Trophoblast cell (in vitro differentiated cells and primary cell): ENCODE data around the gene UBR3.

ENCODE experiments used
- DNase-seq, 2 donors: peaks; one replicate each; pipeline ENCODE4 v3.0.0-alpha.2; 2016
- H2AFZ ChIP-seq: 2 replicates; pipeline ENCODE4 v1.6.1; 2013; ENCODE audit warnings: low read length, moderate library complexity, mild to moderate bottlenecking; ENCODE audit not compliant: insufficient read depth, poor library complexity
- H2AK5ac ChIP-seq: 2 replicates; pipeline ENCODE4 v1.6.1; 2013; ENCODE audit warnings: mild to moderate bottlenecking, low read length
- H2BK120ac ChIP-seq: 2 replicates; pipeline ENCODE4 v1.6.1; 2013; ENCODE audit warnings: low read length, mild to moderate bottlenecking, moderate library complexity; ENCODE audit not compliant: insufficient read depth, poor library complexity
- H2BK12ac ChIP-seq: 2 replicates; pipeline ENCODE4 v1.6.1; 2013; ENCODE audit warnings: mild to moderate bottlenecking, low read length, moderate library complexity
- H2BK5ac ChIP-seq: 2 replicates; pipeline ENCODE4 v1.6.1; 2013; ENCODE audit warnings: low read length, low read depth, moderate library complexity, mild to moderate bottlenecking; ENCODE audit not compliant: poor library complexity
- H3K14ac ChIP-seq: 2 replicates; pipeline ENCODE4 v1.6.1; 2013; ENCODE audit warnings: mild to moderate bottlenecking, low read length
- H3K18ac ChIP-seq: 2 replicates; pipeline ENCODE4 v1.6.1; 2013; ENCODE audit warnings: mild to moderate bottlenecking, low read length
- H3K23ac ChIP-seq: 2 replicates; pipeline ENCODE4 v1.6.1; 2013; ENCODE audit warnings: low read length
- H3K27ac ChIP-seq: 2 replicates; pipeline ENCODE4 v1.5.1; 2013; ENCODE audit warnings: low read depth, mild to moderate bottlenecking, inconsistent platforms, low read length, moderate library complexity
- H3K27me3 ChIP-seq: 2 replicates; pipeline ENCODE4 v1.6.1; 2013; ENCODE audit warnings: inconsistent platforms, mild to moderate bottlenecking, low read length, moderate library complexity; ENCODE audit not compliant: insufficient read depth
- H3K36me3 ChIP-seq, 2 experiments: 1 replicate in 1 of 2; 2 replicates in 1 of 2; pipeline ENCODE4 v1.6.1; 2013; ENCODE audit warnings: low read length in 2 of 2, mild to moderate bottlenecking in 2 of 2, moderate library complexity in 1 of 2; ENCODE audit not compliant: insufficient read depth in 2 of 2, control insufficient read depth in 1 of 2
- H3K4ac ChIP-seq: 2 replicates; pipeline ENCODE4 v1.6.1; 2013; ENCODE audit warnings: low read depth, mild to moderate bottlenecking, low read length, moderate library complexity
- H3K4me1 ChIP-seq, 2 experiments: 1 replicate in 1 of 2; 2 replicates in 1 of 2; pipeline ENCODE4 v1.6.1; 2013; ENCODE audit warnings: low read length in 2 of 2, mild to moderate bottlenecking in 2 of 2, moderate library complexity in 1 of 2; ENCODE audit not compliant: insufficient read depth in 2 of 2, control insufficient read depth in 1 of 2
- H3K4me2 ChIP-seq: 2 replicates; pipeline ENCODE4 v1.6.1; 2013; ENCODE audit warnings: inconsistent platforms, mild to moderate bottlenecking, low read length, moderate library complexity
- H3K4me3 ChIP-seq: 2 replicates; pipeline ENCODE4 v1.5.1; 2013; ENCODE audit warnings: mild to moderate bottlenecking, low read depth, low read length, inconsistent platforms
- H3K79me1 ChIP-seq: one replicate; pipeline ENCODE4 v1.6.1; 2013; ENCODE audit warnings: low read length
- H3K79me2 ChIP-seq: 2 replicates; pipeline ENCODE4 v1.6.1; 2013; ENCODE audit warnings: low read length, mild to moderate bottlenecking; ENCODE audit not compliant: control insufficient read depth, insufficient read depth, poor library complexity
- H3K9ac ChIP-seq: 2 replicates; pipeline ENCODE4 v1.6.1; 2013; ENCODE audit warnings: mild to moderate bottlenecking, low read length
- H3K9me3 ChIP-seq: 2 replicates; pipeline ENCODE4 v1.6.1; 2013; ENCODE audit warnings: low read depth, mild to moderate bottlenecking, control low read depth, inconsistent platforms, low read length; ENCODE audit not compliant: insufficient read depth
- H4K12ac ChIP-seq: 2 replicates; pipeline ENCODE4 v1.6.1; 2013; ENCODE audit warnings: low read depth, mild to moderate bottlenecking, low read length, moderate library complexity
- H4K8ac ChIP-seq: 2 replicates; pipeline ENCODE4 v1.6.1; 2013; ENCODE audit warnings: low read depth, mild to moderate bottlenecking, low read length, moderate library complexity
- H4K91ac ChIP-seq: one replicate; pipeline ENCODE4 v1.6.1; 2013; ENCODE audit warnings: low read depth, mild to moderate bottlenecking, low read length, moderate library complexity
- WGBS: extraction: QIAGEN DNeasy Blood & Tissue Kit; methylation state at CpG from one replicate; pipeline ENCODE4 v1.1.7; 2013; ENCODE audit warnings: missing lambda C conversion rate; ENCODE audit not compliant: insufficient read length, insufficient coverage; ENCODE audit errors: extremely low coverage; 5-methylcytosine and 5-hydroxymethylcytosine counted together

The UBR3 gene

GRCh38 chr2:170044751-170045478, 217.7 kb downstream of the UBR3 start:
- no peak overlapping the region for H4K12ac ChIP-seq
- no peak overlapping the region for H4K91ac ChIP-seq
- H2BK5ac ChIP-seq: no peak overlapping the region
- H3K36me3 ChIP-seq: no peaks in the 10 kb centered on the region
- no peak overlapping the region for H3K23ac ChIP-seq
- no peaks in the 10 kb centered on the region for H3K79me2 ChIP-seq
- no peaks in the 10 kb centered on the region for H3K79me1 ChIP-seq
- H3K27me3 ChIP-seq: no peaks in the 10 kb centered on the region
- no peak overlapping the region for H2BK120ac ChIP-seq
- no peak overlapping the region for H3K14ac ChIP-seq
- DNase-seq: no peak
- WGBS: no CpG with 5 or more reads among the region's 3 CpGs
- no peak overlapping the region for H3K18ac ChIP-seq
- no peak overlapping the region for H3K4me2 ChIP-seq
- no peak overlapping the region for H2AFZ ChIP-seq
- H3K4me1 ChIP-seq: no peaks in the 10 kb centered on the region
- no peak overlapping the region for H4K8ac ChIP-seq
- no peak overlapping the region for H3K4me3 ChIP-seq
- H3K9me3 ChIP-seq: no peaks in the 10 kb centered on the region
- no peak overlapping the region for H2BK12ac ChIP-seq
- H3K27ac ChIP-seq: no peak overlapping the region
- H3K4ac ChIP-seq: no peak overlapping the region
- H2AK5ac ChIP-seq: no peak overlapping the region
- H3K9ac ChIP-seq: no peak overlapping the region

GRCh38 chr2:170047331-170048065, 220.2 kb downstream of the UBR3 start:
- H3K27me3 ChIP-seq: no peaks in the 10 kb centered on the region
- H3K4me3 ChIP-seq: no peak overlapping the region
- no peak overlapping the region for H2BK5ac ChIP-seq
- no peak overlapping the region for H3K27ac ChIP-seq
- H2AK5ac ChIP-seq: no peak overlapping the region
- no peak overlapping the region for H4K91ac ChIP-seq
- no peak overlapping the region for H3K4me2 ChIP-seq
- no peak overlapping the region for H2AFZ ChIP-seq
- H4K8ac ChIP-seq: no peak overlapping the region
- H2BK120ac ChIP-seq: no peak overlapping the region
- no peaks in the 10 kb centered on the region for H3K36me3 ChIP-seq
- no peaks in the 10 kb centered on the region for H3K79me2 ChIP-seq
- H3K9me3 ChIP-seq: no peaks in the 10 kb centered on the region
- H3K9ac ChIP-seq: no peak overlapping the region
- no peak overlapping the region for H3K18ac ChIP-seq
- no peak overlapping the region for H3K14ac ChIP-seq
- H3K79me1 ChIP-seq: no peaks in the 10 kb centered on the region
- no peak overlapping the region for H3K4ac ChIP-seq
- no peak overlapping the region for H3K23ac ChIP-seq
- WGBS: no CpG with 5 or more reads among the region's 3 CpGs
- no peak for DNase-seq
- no peak overlapping the region for H2BK12ac ChIP-seq
- H4K12ac ChIP-seq: no peak overlapping the region
- no peaks in the 10 kb centered on the region for H3K4me1 ChIP-seq

- H3K36me3 ChIP-seq: no peaks in the 10 kb centered on the region
Measured at GRCh38 chr2:170052151-170052550, 224.9 kb downstream of the UBR3 start.

GRCh38 chr2:170054997-170055396, 227.7 kb downstream of the UBR3 start:
- H3K27ac ChIP-seq: no peak overlapping the region
- H3K4me2 ChIP-seq: no peak overlapping the region
- no peak overlapping the region for H3K4ac ChIP-seq
- H3K79me2 ChIP-seq: no peaks in the 10 kb centered on the region
- no peak overlapping the region for H2AFZ ChIP-seq
- H3K36me3 ChIP-seq: no peaks in the 10 kb centered on the region
- H2BK5ac ChIP-seq: no peak overlapping the region
- no peak overlapping the region for H2BK12ac ChIP-seq
- H3K4me1 ChIP-seq: no peaks in the 10 kb centered on the region
- WGBS: no CpG with 5 or more reads among the region's 5 CpGs
- no peak overlapping the region for H2BK120ac ChIP-seq
- H3K14ac ChIP-seq: no peak overlapping the region
- no peak overlapping the region for H3K9ac ChIP-seq
- no peak overlapping the region for H4K91ac ChIP-seq
- no peak overlapping the region for H4K8ac ChIP-seq
- no peaks in the 10 kb centered on the region for H3K27me3 ChIP-seq
- no peaks in the 10 kb centered on the region for H3K9me3 ChIP-seq
- H4K12ac ChIP-seq: no peak overlapping the region
- no peaks in the 10 kb centered on the region for H3K79me1 ChIP-seq
- H3K18ac ChIP-seq: no peak overlapping the region
- no peak overlapping the region for H2AK5ac ChIP-seq
- DNase-seq: no peak
- H3K4me3 ChIP-seq: no peak overlapping the region
- no peak overlapping the region for H3K23ac ChIP-seq

More at GRCh38 chr2:170052151-170052550, 224.9 kb downstream of the UBR3 start:
- Histone ChIP-seq H3K9me3 (no peaks in the 10 kb centered on the region), H3K4ac (no peak overlapping the region), H3K4me3 (no peak overlapping the region), H4K8ac (no peak overlapping the region), H3K4me2 (no peak overlapping the region), H3K79me2 (no peaks in the 10 kb centered on the region), H2AFZ (no peak overlapping the region), H2BK5ac (no peak overlapping the region), H3K23ac (no peak overlapping the region), H4K91ac (no peak overlapping the region), H3K27me3 (no peaks in the 10 kb centered on the region), H3K27ac (no peak overlapping the region), H3K4me1 (no peaks in the 10 kb centered on the region), H3K9ac (no peak overlapping the region), H3K14ac (no peak overlapping the region), H2BK12ac (no peak overlapping the region), H2AK5ac (no peak overlapping the region), H3K18ac (no peak overlapping the region), H4K12ac (no peak overlapping the region), H3K79me1 (no peaks in the 10 kb centered on the region), H2BK120ac (no peak overlapping the region)
- no CpG with 5 or more reads among the region's 2 CpGs for WGBS
- no peak for DNase-seq
